Stimulated activated CD8-positive, alpha-beta memory T cell treated with anti-CD3 and anti-CD28 coated beads, Interleukin-4, amount 100 ng/mL, for 24 hours (primary cell): ENCODE measurements around the gene ESYT2.

Experiments used
- DNase-seq: peaks from one replicate; pipeline ENCODE4 v3.0.0-alpha.2; 2020; ENCODE audit warnings: low read depth

The ESYT2 gene

DNA sequence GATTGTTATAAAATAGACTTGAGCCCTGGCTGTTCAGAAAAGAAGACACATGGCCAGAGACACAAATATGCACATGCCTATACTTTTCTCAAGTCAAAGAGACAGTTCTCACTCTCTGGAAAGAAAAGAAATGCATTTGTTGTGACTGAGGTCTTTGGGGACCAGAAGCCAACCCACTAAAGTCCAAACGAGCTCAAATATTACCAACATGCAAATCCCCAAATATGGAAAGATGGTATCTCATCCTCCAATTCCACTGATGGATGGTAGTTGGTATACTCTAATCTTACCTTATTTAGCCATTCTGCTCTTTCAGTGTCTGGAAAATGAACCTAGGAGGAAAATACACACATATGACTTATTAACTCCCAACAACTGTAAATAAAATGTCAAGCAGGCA lies 30.6 kb downstream of the ESYT2 start:
- no peak for DNase-seq

DNA sequence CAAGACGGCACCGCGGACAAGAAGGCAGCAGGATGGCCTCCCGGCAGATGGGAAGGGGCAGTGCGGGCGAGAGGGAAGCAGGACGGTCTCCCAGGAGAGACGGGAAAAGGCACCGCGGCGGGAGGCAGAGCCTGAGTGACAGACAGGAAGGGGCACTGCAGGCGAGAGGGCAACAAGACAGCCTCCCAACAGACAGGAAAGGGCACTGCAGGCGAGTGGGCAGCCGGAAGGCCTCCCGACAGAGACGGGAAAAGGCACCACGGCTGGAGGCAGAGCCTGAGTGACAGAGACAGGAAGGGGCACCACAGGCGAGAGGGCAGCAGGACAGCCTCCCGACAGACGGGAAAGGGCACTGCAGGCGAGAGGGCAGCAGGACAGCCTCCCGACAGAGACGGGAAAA lies 32.6 kb downstream of the ESYT2 start:
- DNase-seq = no peak

DNA sequence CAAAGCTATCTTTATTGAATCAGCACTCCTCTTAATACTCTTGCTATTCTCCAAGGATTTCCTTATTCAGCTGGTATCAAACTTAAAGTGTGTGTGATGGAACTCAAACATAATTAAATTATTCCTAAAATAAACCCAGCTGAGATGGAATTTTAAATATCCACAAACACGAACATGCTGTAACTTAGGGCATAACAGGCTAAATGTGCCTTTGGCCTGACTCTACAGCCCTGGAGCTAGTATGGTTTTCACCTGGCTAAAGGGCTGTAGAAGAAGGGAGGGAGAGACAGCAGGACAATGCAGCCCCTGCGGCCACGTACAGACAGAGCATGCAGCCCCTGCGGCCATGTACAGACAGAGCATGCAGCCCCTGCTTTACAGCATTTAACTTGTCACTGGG lies 34.0 kb downstream of the ESYT2 start:
- no peak for DNase-seq

DNA sequence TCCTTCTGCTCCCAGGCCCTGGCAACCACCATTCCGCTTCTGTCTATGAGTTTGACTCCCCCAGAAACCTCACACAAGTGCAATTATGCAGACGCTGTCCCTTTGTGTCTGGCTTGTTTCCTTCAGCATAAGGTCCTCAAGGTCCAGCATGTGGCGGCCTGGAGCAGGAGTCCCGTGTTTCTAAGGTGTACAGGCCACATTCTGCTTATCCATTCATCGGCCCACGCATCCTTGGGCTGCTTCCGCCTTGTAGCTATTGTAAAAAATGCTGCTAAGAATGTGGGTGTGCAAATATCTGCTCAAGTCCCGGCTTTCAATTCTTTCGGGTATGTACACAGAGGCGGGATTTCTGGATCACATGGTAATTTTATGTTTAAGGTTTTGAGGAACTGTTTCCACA lies 38.2 kb downstream of the ESYT2 start:
- DNase-seq = no peak

DNA sequence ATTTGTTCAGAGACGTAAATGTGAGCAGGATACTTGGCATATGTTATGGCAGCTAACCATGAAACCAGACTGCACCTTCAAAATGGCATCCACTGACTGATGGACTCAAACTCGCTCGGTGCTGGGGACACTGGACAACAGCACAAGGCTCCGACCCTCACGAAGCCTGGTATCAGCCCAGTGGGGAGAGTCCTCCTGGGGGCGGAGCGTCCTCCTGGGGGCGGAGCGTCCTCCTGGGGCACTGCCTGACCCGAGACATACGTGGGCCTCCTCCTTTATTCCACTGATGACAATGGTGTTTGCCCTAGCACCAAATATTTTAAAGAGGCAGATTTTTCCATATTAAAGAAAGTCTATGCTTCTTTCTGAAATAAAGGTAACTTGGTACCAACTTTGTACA lies 39.5 kb downstream of the ESYT2 start:
- no peak for DNase-seq

DNA sequence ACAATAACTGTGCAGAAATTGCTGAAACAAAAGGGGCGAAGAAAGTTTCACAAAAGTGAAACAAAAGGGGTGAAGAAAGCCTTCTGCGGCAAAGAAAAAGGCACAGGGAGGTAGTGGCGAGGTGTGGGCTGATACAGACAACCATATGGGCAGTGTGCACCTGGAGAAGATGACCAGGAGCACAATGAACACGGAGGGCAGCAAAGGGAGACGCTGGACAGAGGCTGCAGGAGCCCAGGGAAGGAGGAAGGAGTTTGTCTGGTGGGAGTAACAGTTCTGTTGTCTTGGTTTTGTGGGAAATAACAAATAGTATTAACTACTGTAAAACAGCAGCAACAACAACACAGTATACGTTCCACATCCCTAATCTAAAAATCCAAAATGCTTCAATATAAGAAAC lies 42.4 kb downstream of the ESYT2 start:
- DNase-seq = no peak

DNA sequence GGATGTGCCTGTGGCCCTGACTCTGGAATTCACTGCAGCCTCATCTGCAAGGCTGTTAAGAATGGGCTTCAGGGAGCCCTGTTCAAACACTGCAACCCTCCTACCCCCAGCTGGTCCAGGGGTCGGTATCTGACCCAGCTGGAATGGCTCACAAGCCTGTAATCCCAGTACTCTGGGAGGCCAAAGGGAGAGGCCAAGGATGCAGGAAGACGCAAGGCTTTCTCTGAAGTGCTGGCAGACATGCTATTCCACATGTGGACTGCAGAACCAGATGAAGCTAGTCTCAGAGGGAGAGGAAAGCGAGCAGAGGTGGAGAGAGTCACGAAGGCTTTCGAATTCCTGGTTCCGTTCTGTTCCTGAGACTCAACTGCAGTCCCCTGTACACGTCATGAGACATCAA lies 45.0 kb downstream of the ESYT2 start:
- DNase-seq = no peak

DNA sequence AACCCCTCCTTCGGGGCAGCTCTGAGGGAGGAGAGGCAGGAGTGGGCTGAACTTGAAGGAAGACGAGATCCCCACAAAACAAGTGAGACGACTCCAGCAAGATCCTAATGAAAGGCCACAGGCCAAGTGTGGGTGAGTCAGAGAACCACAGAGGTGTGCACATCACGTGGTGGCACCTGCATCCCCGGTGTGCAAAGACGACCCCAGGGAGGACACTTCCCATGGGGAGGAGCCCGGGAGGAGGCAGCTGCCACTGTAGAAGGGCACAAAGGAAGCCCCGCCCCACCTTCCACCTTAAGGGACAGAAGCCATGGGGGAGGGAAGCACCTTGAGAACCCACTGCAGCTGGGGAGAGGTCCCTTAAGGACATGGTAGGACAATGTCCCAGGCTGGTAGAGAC lies 45.7 kb downstream of the ESYT2 start:
- no peak for DNase-seq

DNA sequence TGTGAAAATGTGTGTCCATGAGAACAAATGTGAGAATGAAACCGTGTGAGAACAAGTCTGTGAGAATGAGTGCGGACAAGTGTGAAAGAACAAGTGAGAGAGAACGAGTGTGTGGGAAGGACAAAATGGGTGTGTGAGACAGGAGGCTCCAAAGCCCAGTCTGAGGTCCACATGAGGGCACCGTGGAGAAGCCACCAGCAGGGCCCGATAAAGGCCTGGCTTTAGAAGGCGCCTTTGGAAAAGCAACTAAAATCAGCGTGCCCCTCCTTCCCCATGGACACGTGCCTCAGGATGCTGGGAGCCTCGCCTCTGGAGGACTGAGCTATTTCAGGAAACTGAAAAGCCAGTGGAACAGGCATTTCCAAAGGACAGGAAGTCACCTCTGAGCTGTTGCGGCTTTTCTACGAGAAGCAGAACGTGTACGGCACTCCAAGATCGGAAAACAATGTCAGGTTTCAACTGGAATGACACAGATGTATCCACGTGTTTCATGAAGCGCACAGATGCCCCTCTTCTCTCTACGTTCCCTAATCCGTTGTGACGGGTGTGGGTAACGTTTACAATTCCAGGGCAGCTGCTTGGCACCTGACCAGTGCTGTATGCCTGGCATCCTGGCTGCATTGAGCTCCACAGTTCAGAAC lies 46.4 kb downstream of the ESYT2 start:
- no peak for DNase-seq

DNA sequence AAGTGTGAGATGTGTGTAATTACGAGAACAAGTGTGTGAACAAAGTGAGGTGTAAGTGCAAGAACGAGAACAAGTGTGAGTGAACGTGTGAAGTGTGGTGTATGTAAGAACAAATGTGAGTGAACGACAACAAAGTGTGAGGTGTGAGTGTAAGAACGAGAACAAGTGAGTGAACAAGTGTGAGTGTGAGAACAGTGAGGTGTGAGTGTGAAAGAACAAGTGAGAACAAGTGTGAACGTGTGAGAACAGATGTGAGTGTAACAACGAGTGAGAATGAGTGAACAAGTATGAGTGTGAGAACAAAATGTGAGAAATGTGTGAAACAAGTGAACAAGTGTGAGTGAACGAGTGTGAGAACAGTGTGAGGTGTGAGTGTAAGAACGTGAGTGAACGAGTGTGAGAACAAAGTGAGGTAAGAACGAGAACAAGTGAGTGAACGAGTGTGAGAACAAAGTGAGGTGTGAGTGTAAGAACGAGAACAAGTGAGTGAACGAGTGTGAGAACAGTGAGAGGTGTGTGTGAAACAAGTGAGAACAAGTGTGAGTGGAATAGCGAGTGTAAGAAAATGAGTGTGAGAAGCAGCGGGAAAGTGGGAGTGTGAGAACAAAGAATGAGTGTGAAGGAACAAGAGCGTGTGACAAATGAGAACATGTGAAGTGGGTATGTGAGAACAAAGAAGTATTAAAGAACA lies 47.2 kb downstream of the ESYT2 start:
- DNase-seq = no peak

DNA sequence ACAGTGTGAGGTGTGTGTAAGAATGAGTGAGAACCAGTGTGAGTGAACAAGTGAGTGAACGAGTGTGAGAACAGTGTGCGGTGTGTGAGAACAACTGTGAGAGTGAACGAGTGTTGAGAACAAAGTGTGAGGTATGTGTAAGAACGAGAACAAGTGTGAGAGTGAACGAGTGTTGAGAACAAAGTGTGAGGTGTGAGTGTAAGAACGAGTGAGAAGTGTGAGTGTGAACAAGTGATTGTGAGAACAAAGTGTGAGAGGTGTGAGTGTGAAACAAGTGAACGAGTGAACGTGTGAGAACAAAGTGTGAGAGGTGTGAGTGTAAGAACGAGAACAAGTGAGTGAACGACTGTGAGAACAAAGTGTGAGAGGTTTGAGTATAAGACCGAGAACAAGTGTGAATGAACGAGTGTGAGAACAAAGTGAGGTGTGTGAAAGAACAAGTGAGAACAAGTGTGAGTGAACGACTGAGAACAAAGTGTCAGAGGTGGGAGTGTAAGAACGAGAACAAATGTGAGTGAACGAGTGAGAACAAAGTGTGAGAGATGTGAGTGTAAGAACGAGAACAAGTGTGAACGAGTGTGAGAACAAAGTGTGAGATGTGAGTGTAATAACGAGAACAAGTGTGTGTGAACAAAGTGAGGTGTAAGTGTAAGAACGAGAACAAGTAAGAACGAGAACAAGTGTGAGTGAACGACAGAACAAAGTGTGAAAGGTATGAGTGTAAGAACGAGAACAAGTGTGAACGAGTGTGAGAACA lies 47.9 kb downstream of the ESYT2 start:
- DNase-seq = no peak

DNA sequence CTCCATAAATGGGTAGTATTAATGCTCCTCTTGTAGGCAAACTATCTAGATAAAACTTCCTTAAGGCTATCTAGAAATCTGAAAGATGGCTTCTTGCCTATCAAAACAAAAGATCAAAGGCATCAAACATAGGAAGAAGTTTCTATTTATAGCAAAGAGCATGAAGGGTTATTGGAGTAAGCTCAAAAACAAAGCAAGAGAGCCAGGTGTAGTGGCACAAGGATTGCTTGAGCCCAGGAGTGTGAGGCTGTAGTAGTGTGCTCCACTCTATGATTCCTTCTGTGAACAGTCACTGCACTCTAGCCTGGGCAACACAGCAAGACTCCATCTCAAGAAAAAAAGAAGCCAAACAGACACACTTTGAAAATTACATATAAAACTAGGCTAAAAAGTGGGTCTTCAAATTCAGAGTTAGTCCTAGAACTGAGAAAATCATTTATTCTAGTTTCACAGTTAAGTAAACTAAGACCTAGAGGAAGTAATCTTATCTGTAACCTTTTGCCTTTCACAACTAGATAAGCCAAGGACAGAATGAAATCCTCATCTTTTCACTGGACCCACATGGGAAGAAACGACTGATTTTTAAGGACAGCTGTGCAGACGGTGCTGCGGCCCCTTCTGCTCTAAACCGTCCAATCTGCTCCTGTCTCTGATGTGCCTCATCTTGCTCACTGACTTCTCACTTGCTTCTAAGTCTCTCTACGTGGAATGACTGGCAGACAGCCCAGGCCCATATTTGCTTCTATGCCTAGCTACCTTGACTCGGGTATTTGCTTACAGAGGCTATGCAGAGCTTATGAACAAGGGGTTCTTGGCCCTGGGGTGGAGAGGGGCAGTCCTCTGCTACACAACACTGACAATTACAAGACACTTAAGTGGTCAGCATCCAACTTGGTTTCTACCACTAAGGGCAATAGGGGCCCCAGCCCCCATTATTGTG lies 50.0 kb downstream of the ESYT2 start:
- no peak for DNase-seq

DNA sequence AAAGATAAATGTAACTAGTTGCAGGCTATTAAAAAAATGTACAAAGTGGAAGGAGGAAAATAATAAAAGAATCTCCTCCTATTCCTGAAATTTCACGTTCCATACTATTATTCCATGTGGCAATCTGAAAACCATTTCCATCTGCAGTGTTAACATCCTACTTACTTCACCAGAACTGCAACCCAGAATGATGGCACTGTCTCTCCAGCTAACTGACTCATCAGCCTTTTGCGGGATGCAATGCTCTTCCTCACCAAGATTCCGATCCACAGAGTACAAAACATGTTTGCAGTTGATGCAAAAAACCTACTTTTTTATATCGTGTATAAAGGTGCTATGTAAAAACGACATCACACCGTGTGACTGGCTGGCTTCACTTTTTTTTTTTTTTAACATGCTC lies 50.8 kb downstream of the ESYT2 start:
- no peak for DNase-seq

DNA sequence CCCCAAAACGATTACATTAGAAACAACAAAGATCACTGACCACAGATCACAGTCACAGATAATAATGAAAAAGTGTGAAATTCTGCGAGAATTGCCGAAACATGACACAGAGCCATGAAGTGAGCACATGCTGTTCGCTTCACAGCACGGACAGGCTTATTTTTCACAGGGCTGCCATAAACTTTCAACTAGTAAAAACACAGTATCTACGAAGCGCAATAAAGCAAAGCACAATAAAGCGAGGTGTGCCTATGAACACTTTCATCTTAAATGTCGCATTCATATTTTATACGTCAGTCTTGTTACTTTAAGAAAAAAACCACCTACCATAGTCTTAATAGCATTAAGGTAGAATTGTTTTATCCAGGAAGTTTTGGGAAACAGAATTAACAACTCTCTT lies 51.5 kb downstream of the ESYT2 start:
- no peak for DNase-seq

DNA sequence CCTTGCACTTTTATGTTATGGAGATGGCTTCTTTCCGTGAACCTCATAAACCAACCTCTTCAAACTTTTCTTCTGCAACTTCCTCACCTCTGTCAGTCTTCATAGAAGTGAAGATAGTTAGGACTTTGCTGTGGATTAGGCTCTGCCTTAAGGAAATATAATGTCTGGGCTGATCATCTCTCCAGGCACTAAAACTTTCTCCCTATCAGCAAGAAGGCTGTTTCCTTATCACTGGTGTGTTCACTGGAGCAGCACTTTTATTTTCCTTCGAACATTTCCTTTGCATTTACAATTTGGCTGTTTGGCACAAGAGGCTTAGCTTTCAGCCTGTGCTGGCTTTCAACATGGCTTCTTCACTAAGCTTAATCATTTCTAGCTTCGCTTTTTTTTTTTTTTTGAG lies 52.8 kb downstream of the ESYT2 start:
- DNase-seq = no peak

DNA sequence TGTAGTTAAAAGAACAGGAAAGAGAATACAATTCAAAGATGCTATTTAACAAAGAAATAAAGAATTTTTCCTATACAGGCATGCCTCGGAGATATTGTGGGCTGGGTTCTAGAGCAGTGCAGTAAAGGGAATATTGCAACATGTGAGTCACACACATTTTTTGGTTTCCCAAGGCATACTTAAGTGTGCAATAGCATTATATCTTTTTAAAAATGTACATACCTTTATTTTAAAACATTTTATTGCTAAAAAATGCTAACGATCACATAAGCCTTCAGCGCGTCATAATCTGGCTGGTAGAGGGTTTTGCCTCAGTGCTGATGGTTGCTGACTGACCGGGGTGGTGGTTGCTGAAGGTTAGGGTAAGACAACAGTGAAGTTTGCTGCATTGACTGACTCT lies 54.4 kb downstream of the ESYT2 start:
- no peak for DNase-seq

DNA sequence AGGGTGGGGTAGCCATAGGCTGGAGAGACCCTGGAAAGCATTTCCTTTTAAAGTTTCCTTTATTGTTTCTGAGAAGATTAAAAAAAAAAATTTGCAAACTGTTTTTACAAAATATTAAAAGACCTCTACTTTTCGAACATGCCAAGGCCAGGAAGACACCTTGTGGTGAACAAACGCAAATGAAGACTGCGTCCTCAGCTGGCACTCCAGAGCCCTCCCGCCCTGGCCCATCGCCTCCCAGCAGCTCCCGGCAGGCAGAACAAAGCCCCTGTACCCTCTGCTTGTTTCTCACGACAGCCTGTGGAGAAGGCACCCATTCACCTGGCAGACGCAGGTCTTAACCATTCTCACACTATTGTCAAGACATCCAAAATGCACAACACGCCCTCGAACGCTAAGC lies 56.4 kb downstream of the ESYT2 start:
- no peak for DNase-seq

DNA sequence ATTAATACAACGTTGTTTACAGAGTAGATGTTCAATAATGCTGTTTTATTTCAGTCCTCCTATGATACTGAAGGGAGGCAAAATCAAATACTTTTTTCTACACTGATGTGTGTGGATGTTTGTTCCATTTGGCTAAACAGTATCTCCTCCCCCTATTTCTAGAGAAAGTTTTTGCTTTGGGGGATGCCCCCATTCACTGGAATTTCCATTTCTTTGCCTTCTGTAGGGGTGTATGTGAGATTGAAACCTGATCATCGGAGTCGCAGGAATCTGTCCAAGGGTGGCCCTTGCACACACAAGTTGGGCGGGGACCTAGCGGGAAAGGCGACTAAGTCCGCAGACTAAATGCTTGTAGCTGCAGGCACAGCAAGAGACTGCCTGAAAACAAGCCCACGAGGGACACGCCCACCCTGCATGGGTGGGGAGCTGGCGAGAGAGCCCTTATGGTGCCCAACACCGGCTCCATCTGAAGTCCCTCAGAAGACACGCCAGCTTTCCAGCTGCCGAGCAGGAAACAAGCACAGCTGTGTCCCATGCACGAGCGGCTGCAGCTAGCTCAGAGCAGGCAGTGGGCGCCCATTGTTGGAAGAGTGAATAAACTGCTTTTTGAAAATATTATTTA lies 58.0 kb downstream of the ESYT2 start:
- DNase-seq = no peak

DNA sequence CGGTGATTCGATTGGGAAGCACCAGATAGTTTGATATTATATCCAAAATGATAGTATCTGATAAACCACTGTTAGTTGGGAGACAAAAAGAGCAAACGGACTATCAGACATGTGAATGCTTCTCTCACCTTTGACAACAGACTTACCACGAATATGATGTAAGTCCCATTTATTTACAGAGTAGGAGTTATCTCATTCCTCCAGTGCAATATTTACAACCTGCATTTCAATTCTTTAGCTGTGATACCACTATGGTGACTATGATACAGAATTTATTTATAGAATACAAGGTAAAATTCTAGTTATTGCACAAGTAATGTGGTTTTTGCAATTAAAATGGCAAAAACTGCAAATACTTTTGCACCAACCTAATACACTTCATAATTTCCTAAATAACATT lies 61.6 kb downstream of the ESYT2 start:
- DNase-seq = no peak

DNA sequence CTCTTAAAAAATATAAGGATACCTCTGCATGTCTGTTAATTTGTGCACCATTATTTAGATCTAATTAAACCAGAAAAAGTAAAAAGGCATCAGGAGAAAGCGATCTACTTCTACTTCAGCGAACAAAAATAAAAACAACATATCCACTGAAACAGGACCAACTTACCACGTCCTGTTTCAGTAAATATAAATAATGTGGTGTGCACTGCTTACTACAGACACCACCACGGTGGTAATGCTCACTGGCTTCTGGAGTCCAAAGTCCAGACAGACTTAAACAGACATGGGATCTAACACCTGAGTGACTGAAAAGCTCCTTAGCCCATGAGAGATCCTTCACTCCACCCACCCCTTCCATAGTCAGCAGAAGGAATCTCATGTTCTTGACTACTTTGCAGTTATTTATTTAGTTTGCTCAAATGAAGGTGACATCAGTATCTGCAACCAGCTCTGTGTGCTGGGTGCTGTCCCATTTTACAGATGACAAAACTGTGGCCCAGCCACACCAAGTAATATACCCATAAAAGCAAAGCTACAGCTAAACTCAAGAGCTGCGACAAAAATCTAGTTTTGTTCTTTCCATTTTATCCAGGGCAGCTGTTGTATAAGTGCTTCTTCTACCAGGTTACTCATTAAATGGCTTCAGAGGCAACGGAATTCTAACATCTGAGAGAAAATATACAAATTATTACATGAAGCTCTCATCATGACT lies 62.6 kb downstream of the ESYT2 start:
- DNase-seq = no peak

DNA sequence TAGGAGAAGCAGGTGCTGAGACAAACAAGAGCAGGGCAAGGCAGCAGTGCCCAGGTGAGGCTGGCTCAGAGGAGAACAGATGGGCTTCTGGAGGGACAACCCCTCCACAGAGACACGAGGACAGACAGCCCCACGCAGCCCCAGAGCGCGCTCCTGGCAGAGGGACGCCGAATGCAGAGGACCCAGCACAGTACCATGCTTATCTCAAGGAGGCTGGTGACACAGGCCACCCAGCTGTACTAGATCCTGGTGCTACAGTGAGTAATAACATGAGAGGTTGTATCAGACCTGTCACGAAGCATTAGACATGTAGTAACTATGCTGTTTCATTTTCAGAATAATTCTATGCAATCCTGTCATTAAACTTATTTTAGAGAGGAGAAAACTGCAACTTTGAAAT lies 64.3 kb downstream of the ESYT2 start:
- DNase-seq = no peak
